ENCODE measurements around the gene JARID2. TPM values are rescaled to one million over a fixed set of nuclear protein-coding genes. Genes with fewer than 3 reads are reported as not detected.
"Not testable (repeated sequence)": the region's sequence is repeated elsewhere in the genome, so short reads cannot be mapped to it uniquely, and the experiment has no call there.

JARID2 gene
- total and polyA plus RNA-seq, 7 donors: 1.1 to 16.1 (median 4.9) TPM

DNA sequence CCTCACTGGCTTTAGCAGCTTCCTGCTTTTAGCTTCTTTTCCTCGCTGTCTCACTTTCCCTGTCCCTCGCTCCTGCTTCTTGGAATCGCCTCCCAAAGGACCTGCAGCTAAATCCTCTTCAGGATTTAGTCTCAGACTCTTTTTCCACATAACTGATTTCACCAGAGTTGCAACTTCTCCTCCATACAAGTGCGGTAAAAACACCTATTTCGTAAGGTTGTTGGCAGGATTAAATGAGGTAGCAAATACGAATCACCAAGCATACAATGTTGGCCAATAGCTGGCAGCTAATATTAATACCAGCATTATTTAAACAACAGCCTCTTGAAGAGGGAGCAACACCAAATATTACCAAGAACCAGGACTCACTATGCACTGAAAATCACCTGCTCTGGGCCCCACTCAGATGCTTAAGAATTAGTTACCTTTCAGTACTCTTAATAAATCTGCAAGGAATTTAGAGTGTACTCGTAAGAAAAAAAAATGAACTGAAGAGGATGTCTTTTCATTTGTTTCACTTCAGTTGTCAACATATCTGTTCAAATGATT, 293.9 kb downstream of the JARID2 start:
- peaks cover 6% of the 10 kb centered on the region for H3K4me1 ChIP-seq

GRCh38 chr6:15543332-15543917, 297.6 kb downstream of the JARID2 start:
- intact Hi-C loops (cut with DNase I); ATAC-seq; H3K4me1 ChIP-seq; H3K27ac ChIP-seq; H3K27me3 ChIP-seq (ENCODE audit: insufficient read depth in 3 of 3, low read length in 2 of 3); H3K4me3 ChIP-seq; H3K9me3 ChIP-seq; H3K36me3 ChIP-seq (ENCODE audit: insufficient read depth in 1 of 2, low read depth in 1 of 2); DNase-seq: not testable (repeated sequence)
- 96 to 99% (median 98%) methylated on average over 5 of the region's 5 CpGs for WGBS, 3 donors

More for the DNA sequence above, 293.9 kb downstream of the JARID2 start:
- DNase-seq (no peak), ATAC-seq (no peak)
- Histone ChIP-seq H3K36me3 (ENCODE audit: insufficient read depth in 1 of 2, low read depth in 1 of 2) (no peaks in the 10 kb centered on the region), H3K4me3 (no peak overlapping the region), H3K27me3 (ENCODE audit: insufficient read depth in 3 of 3, low read length in 2 of 3) (no peaks in the 10 kb centered on the region), H3K9me3 (no peaks in the 10 kb centered on the region), H3K27ac (no peak overlapping the region)
- TF ChIP-seq, protein P1, sequence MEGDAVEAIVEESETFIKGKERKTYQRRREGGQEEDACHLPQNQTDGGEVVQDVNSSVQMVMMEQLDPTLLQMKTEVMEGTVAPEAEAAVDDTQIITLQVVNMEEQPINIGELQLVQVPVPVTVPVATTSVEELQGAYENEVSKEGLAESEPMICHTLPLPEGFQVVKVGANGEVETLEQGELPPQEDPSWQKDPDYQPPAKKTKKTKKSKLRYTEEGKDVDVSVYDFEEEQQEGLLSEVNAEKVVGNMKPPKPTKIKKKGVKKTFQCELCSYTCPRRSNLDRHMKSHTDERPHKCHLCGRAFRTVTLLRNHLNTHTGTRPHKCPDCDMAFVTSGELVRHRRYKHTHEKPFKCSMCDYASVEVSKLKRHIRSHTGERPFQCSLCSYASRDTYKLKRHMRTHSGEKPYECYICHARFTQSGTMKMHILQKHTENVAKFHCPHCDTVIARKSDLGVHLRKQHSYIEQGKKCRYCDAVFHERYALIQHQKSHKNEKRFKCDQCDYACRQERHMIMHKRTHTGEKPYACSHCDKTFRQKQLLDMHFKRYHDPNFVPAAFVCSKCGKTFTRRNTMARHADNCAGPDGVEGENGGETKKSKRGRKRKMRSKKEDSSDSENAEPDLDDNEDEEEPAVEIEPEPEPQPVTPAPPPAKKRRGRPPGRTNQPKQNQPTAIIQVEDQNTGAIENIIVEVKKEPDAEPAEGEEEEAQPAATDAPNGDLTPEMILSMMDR (IDR thresholded peaks at IDR 0.05): no peak
- intact Hi-C loops (cut with DNase I): no loop called here
- WGBS, 3 donors: 85 to 93% (median 88%) methylated on average over 7 of the region's 7 CpGs

GRCh38 chr6:15544321-15544900, 298.5 kb downstream of the JARID2 start:
- DNase-seq: no peak
- no peak for ATAC-seq
- no peak overlapping the region for H3K4me3 ChIP-seq
- no peaks in the 10 kb centered on the region for H3K27me3 ChIP-seq (ENCODE audit: insufficient read depth in 3 of 3, low read length in 2 of 3)
- H3K4me1 ChIP-seq: no peaks in the 10 kb centered on the region
- TF ChIP-seq, protein P1 (IDR thresholded peaks at IDR 0.05): no peak
- H3K36me3 ChIP-seq (ENCODE audit: insufficient read depth in 1 of 2, low read depth in 1 of 2): no peaks in the 10 kb centered on the region
- WGBS, 3 donors: 84 to 87% (median 86%) methylated on average over 4 of the region's 4 CpGs
- no peaks in the 10 kb centered on the region for H3K9me3 ChIP-seq
- no peak overlapping the region for H3K27ac ChIP-seq
- intact Hi-C loops (cut with DNase I): no loop called here

- Histone ChIP-seq H3K27me3 (ENCODE audit: insufficient read depth in 3 of 3, low read length in 2 of 3) (no peaks in the 10 kb centered on the region), H3K36me3 (ENCODE audit: insufficient read depth in 1 of 2, low read depth in 1 of 2) (no peaks in the 10 kb centered on the region), H3K9me3 (no peaks in the 10 kb centered on the region), H3K4me1 (peaks cover 7% of the 10 kb centered on the region), H3K27ac (no peak overlapping the region), H3K4me3 (no peak overlapping the region)
- WGBS, 3 donors: 95 to 98% (median 97%) methylated on average over 5 of the region's 5 CpGs
- DNase-seq (no peak), ATAC-seq (no peak)
- intact Hi-C loops (cut with DNase I): no loop called here
- TF ChIP-seq, protein P1 (IDR thresholded peaks at IDR 0.05): no peak
Observed at GRCh38 chr6:15546591-15546990, 300.7 kb downstream of the JARID2 start.

- Histone ChIP-seq H3K4me1 (peaks cover 15% of the 10 kb centered on the region), H3K27me3 (ENCODE audit: insufficient read depth in 3 of 3, low read length in 2 of 3) (no peaks in the 10 kb centered on the region), H3K27ac (no peak overlapping the region), H3K4me3 (no peak overlapping the region), H3K9me3 (no peaks in the 10 kb centered on the region), H3K36me3 (ENCODE audit: insufficient read depth in 1 of 2, low read depth in 1 of 2) (no peaks in the 10 kb centered on the region)
- intact Hi-C loops (cut with DNase I): no loop called here
- WGBS, 3 donors: 87 to 94% (median 93%) methylated on average over 5 of the region's 5 CpGs
- ATAC-seq (no peak), DNase-seq (no peak)
- TF ChIP-seq, protein P1 (IDR thresholded peaks at IDR 0.05): no peak
Observed at GRCh38 chr6:15547400-15547799, 301.5 kb downstream of the JARID2 start.
